Measurements from ENCODE around the gene HES4. TPM values are rescaled to one million over a fixed set of nuclear protein-coding genes. Genes with fewer than 3 reads are reported as not detected.
A peak's percentile ranks its signal among the peaks of the same experiment; 100 is the strongest.

HES4 gene
- total and polyA plus RNA-seq, 2 of the 13 experiments (the other 11 are each of a cell fraction or from before 2014, with no cell fraction given), result 8.8 to 10.6 TPM

DNA sequence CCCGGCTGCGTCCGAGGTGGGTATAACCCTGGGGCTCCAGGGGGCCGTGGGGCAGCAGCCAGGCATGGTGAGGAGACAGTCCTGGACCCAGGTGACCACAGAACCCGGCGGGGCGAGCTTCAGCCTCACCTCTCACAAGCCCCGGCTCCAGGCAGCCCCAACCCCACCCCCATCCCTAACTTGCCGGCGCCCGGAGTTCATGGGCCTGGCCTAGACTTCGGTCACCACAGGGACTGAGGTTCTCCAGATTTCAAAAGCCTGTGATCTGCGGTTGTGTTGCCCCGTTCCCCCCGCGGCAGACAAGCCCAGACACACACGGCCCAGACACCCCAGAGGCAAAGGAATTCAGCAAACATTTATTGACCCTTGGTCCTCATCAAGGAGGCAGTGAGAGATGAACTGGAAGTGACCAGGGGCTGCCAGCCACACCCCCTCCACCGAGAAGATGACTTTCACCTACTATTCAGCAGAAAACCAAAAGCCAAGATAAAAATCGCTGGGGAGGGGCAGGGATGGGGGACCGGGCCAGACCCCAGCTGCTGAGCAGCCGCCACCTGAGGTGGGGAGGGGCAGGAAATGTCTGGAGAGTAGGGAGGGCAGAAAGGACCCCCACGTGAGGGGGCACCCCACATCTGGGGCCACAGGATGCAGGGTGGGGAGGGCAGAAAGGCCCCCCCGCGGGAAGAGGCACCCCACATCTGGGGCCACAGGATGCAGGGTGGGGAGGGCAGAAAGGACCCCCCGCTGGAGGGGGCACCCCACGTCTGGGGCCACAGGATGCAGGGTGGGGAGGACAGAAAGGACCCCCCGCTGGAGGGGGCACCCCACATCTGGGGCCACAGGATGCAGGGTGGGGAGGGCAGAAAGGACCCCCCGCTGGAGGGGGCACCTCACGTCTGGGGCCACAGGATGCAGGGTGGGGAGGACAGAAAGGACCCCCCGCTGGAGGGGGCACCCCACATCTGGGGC, 3.9 kb downstream of the HES4 start (continued):
- TF ChIP-seq, protein P1, sequence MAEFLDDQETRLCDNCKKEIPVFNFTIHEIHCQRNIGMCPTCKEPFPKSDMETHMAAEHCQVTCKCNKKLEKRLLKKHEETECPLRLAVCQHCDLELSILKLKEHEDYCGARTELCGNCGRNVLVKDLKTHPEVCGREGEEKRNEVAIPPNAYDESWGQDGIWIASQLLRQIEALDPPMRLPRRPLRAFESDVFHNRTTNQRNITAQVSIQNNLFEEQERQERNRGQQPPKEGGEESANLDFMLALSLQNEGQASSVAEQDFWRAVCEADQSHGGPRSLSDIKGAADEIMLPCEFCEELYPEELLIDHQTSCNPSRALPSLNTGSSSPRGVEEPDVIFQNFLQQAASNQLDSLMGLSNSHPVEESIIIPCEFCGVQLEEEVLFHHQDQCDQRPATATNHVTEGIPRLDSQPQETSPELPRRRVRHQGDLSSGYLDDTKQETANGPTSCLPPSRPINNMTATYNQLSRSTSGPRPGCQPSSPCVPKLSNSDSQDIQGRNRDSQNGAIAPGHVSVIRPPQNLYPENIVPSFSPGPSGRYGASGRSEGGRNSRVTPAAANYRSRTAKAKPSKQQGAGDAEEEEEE (CRISPR knock-in tag; IDR thresholded peaks at IDR 0.05; ENCODE audit: borderline replicate concordance), result no peak
- TF ChIP-seq POLR2G (IDR thresholded peaks at IDR 0.05; ENCODE audit: low read depth, low read length) (no peak), ZFP82 (CRISPR knock-in tag; IDR thresholded peaks at IDR 0.05; ENCODE audit: borderline replicate concordance) (no peak), RXRA (CRISPR knock-in tag; IDR thresholded peaks at IDR 0.05) (peak; percentile 81; the same call in 1 of the 2 replicates), ZNF552 (CRISPR knock-in tag; IDR thresholded peaks at IDR 0.05; ENCODE audit: borderline replicate concordance) (no peak), RORA (CRISPR knock-in tag; IDR thresholded peaks at IDR 0.05) (no peak), MLLT10 (CRISPR knock-in tag; IDR thresholded peaks at IDR 0.05) (no peak), ZNF577 (CRISPR knock-in tag; IDR thresholded peaks at IDR 0.05; ENCODE audit: borderline replicate concordance, low read depth) (no peak), SETDB1 (CRISPR knock-in tag; IDR thresholded peaks at IDR 0.05; ENCODE audit: borderline replicate concordance) (no peak), NR2F1 (CRISPR knock-in tag; IDR thresholded peaks at IDR 0.05) (no peak), ZNF615 (CRISPR knock-in tag; IDR thresholded peaks at IDR 0.05; ENCODE audit: borderline replicate concordance) (no peak), ZNF354B (CRISPR knock-in tag; IDR thresholded peaks at IDR 0.05) (no peak), ZNF7 (CRISPR knock-in tag; IDR thresholded peaks at IDR 0.05) (no peak), TCF7 (IDR thresholded peaks at IDR 0.05; ENCODE audit: low read depth) (peak; percentile 41; the same call in 1 of the 2 replicates), SP5 (CRISPR knock-in tag; IDR thresholded peaks at IDR 0.05; ENCODE audit: borderline replicate concordance, low read depth) (peak; percentile 55; the same call in 1 of the 2 replicates), ZNF530 (CRISPR knock-in tag; IDR thresholded peaks at IDR 0.05; ENCODE audit: low read depth) (no peak)
- TF ChIP-seq, protein P2, sequence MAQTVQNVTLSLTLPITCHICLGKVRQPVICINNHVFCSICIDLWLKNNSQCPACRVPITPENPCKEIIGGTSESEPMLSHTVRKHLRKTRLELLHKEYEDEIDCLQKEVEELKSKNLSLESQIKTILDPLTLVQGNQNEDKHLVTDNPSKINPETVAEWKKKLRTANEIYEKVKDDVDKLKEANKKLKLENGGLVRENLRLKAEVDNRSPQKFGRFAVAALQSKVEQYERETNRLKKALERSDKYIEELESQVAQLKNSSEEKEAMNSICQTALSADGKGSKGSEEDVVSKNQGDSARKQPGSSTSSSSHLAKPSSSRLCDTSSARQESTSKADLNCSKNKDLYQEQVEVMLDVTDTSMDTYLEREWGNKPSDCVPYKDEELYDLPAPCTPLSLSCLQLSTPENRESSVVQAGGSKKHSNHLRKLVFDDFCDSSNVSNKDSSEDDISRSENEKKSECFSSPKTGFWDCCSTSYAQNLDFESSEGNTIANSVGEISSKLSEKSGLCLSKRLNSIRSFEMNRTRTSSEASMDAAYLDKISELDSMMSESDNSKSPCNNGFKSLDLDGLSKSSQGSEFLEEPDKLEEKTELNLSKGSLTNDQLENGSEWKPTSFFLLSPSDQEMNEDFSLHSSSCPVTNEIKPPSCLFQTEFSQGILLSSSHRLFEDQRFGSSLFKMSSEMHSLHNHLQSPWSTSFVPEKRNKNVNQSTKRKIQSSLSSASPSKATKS (CRISPR knock-in tag; IDR thresholded peaks at IDR 0.05), result no peak
- TF ChIP-seq, protein P3, sequence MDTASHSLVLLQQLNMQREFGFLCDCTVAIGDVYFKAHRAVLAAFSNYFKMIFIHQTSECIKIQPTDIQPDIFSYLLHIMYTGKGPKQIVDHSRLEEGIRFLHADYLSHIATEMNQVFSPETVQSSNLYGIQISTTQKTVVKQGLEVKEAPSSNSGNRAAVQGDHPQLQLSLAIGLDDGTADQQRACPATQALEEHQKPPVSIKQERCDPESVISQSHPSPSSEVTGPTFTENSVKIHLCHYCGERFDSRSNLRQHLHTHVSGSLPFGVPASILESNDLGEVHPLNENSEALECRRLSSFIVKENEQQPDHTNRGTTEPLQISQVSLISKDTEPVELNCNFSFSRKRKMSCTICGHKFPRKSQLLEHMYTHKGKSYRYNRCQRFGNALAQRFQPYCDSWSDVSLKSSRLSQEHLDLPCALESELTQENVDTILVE (CRISPR knock-in tag; IDR thresholded peaks at IDR 0.05), result no peak
- TF ChIP-seq, protein P4, sequence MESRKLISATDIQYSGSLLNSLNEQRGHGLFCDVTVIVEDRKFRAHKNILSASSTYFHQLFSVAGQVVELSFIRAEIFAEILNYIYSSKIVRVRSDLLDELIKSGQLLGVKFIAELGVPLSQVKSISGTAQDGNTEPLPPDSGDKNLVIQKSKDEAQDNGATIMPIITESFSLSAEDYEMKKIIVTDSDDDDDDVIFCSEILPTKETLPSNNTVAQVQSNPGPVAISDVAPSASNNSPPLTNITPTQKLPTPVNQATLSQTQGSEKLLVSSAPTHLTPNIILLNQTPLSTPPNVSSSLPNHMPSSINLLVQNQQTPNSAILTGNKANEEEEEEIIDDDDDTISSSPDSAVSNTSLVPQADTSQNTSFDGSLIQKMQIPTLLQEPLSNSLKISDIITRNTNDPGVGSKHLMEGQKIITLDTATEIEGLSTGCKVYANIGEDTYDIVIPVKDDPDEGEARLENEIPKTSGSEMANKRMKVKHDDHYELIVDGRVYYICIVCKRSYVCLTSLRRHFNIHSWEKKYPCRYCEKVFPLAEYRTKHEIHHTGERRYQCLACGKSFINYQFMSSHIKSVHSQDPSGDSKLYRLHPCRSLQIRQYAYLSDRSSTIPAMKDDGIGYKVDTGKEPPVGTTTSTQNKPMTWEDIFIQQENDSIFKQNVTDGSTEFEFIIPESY (CRISPR knock-in tag; IDR thresholded peaks at IDR 0.05), result no peak
- TF ChIP-seq, protein P5, sequence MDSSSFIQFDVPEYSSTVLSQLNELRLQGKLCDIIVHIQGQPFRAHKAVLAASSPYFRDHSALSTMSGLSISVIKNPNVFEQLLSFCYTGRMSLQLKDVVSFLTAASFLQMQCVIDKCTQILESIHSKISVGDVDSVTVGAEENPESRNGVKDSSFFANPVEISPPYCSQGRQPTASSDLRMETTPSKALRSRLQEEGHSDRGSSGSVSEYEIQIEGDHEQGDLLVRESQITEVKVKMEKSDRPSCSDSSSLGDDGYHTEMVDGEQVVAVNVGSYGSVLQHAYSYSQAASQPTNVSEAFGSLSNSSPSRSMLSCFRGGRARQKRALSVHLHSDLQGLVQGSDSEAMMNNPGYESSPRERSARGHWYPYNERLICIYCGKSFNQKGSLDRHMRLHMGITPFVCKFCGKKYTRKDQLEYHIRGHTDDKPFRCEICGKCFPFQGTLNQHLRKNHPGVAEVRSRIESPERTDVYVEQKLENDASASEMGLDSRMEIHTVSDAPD (CRISPR knock-in tag; IDR thresholded peaks at IDR 0.05), result no peak

All from HepG2 (cell line).